ENCODE measurements around the gene AUP1. TPM values are rescaled to one million over a fixed set of nuclear protein-coding genes. Genes with fewer than 3 reads are reported as not detected.

The AUP1 gene
- total and polyA plus RNA-seq, 2 of the 8 experiments (the other 6 are each of a cell fraction or from before 2014, with no cell fraction given) = 83.4 to 121 TPM

DNA sequence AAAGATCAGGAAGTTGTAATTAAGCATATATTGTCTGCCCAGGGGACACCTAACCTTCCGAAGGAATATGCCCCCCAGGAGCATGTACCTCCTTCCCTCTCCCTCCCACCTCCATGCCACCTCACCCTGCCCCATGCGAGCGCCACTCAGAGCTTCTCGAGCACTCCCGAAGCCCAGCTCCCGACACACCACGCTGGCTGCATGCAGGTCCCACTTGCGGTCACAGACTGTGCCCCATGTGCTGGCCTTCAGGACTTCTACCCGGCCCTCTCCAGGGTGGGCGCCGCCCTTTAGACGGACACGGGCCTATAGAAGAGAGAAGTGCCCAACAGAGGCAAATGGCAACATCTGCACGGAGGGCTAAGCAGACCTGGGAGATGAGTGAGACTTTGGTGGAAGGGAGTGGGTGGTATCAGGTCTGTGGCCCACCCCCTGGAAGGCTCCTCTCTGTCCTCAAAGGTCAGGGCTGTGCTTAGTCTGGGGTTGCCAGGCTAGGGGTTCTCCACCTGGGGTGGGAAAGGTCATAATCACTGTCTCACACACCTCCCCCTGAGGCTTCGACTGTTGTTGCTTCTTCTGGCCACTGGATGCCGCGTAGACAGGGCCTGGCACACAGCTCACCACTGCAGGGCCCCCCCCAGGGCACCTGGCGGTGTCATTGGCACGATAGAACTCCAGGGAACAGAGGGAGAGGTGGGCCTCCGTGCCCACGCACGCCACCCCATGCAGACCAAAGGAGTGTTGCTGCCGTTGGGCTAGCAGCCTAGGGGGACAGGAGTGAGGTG lies 6.9 kb upstream of the AUP1 start:
- Histone ChIP-seq H3K14ac (ENCODE audit: insufficient read length) (no peak overlapping the region), H2BK5ac (ENCODE audit: low read depth, low read length) (no peak overlapping the region), H3K4me1 (replicated peaks in 1 of 4; ENCODE audit: control insufficient read depth in 3 of 4, insufficient read depth in 4 of 4, low read length in 3 of 4) (no peaks in the 10 kb centered on the region; a peak in 1 of 7 replicates), H3K23ac (ENCODE audit: insufficient read length) (no peak overlapping the region), H3K27ac (ENCODE audit: low read depth, low read length) (no peak overlapping the region), H3K56ac (replicated peaks; ENCODE audit: insufficient read length, low read depth, low read length) (no peak overlapping the region), H2BK120ac (replicated peaks; ENCODE audit: low read depth, low read length) (no peak overlapping the region), H3K79me1 (ENCODE audit: low read depth, low read length) (peaks cover 2% of the 10 kb centered on the region; the same call in 1 of the 2 replicates), H3K4me2 (ENCODE audit: insufficient read depth in 1 of 2, low read depth in 2 of 2, low read length in 2 of 2) (no peak overlapping the region), H2AK5ac (ENCODE audit: low read depth, low read length) (no peak overlapping the region), H3K9ac (replicated peaks in 1 of 4; ENCODE audit: extremely low read depth in 1 of 4, low read depth in 3 of 4, low read length in 3 of 4) (no peak overlapping the region), H2BK15ac (ENCODE audit: low read length) (no peak overlapping the region), H3K23me2 (ENCODE audit: low read depth, low read length) (no peaks in the 10 kb centered on the region; the same call in 1 of the 2 replicates), H3K27me3 (replicated peaks in 1 of 4; ENCODE audit: control insufficient read depth in 3 of 4, extremely low read depth in 1 of 4, insufficient read depth in 3 of 4, low read length in 3 of 4) (no peaks in the 10 kb centered on the region), H3K36me3 (ENCODE audit: control insufficient read depth in 2 of 4, insufficient read depth in 4 of 4, low read length in 3 of 4) (peaks cover 2 to 17% (median 10%) of the 10 kb centered on the region in 4 experiments; a peak in 7 of 8 replicates), H2AFZ (ENCODE audit: low read length) (no peak overlapping the region), H3K4me3 (ENCODE audit: extremely low read depth in 1 of 4, insufficient read depth in 2 of 4, low read depth in 3 of 4, low read length in 4 of 4) (no peak overlapping the region), H4K5ac (ENCODE audit: insufficient read length, low read depth, low read length) (no peak overlapping the region), H2BK12ac (ENCODE audit: low read depth, low read length) (no peak overlapping the region), H4K20me1 (replicated peaks in 1 of 2; ENCODE audit: control insufficient read depth in 1 of 2, insufficient read depth in 2 of 2, low read length in 2 of 2) (peaks cover 3 to 10% of the 10 kb centered on the region in 2 experiments), H4K8ac (ENCODE audit: extremely low read depth, insufficient read depth, low read length) (peak overlapping the region; percentile 9; the same call in 1 of the 2 replicates), H3K18ac (ENCODE audit: extremely low read depth, low read length) (no peak overlapping the region), H4K91ac (replicated peaks; ENCODE audit: insufficient read length, low read length) (no peak overlapping the region), H3K79me2 (ENCODE audit: control insufficient read depth in 1 of 2, insufficient read depth in 2 of 2, low read length in 2 of 2) (no peaks in the 10 kb centered on the region), H3K4ac (replicated peaks; ENCODE audit: insufficient read length, low read depth, low read length) (no peak overlapping the region), H3K9me3 (ENCODE audit: insufficient read depth in 2 of 2, low read depth in 1 of 2, low read length in 1 of 2) (no peaks in the 10 kb centered on the region), H2BK20ac (ENCODE audit: low read length) (no peak overlapping the region)
- FAIRE-seq (no peak), DNase-seq (ENCODE audit: low read depth in 1 of 2, low spot score in 2 of 2) (no peak)
- WGBS, 2 experiments (ENCODE audit: extremely low coverage in 1 of 2, insufficient coverage in 1 of 2, insufficient read length in 1 of 2, insufficient replicate concordance in 2 of 2, low coverage in 1 of 2, low lambda C conversion rate in 2 of 2, missing lambda C conversion rate in 1 of 2) = 92% methylated on average over 23 of the region's 23 CpGs; no CpG with 5 or more reads in 1 of the 2 experiments
- POLR2A ChIA-PET (ENCODE audit: partially characterized antibody) = interaction anchor here (1.1 to 2.3 kb wide), 4 partner anchors 10 to 38 kb away, joined by 3 to 6 read pairs (median 4); partner anchors contain the start of genes DQX1 and LBX2
- CTCF ChIA-PET (ENCODE audit: partially characterized antibody) = interaction anchor here (0.5 to 1.2 kb wide), 4 partner anchors 10 to 51 kb away, joined by 3 read pairs; no protein-coding TSS in a partner anchor
- no peak for TF ChIP-seq YY1 (IDR thresholded peaks at IDR 0.05; ENCODE audit: low read depth, low read length)
- no peak for TF ChIP-seq EZH2 (IDR thresholded peaks at IDR 0.05; ENCODE audit: low read depth, low read length, severe bottlenecking)
- TF ChIP-seq SP4 (IDR thresholded peaks at IDR 0.05; ENCODE audit: low read length) = no peak
- TF ChIP-seq TEAD4 (IDR thresholded peaks at IDR 0.05; ENCODE audit: low read depth, low read length) = no peak
- TF ChIP-seq JUND (IDR thresholded peaks at IDR 0.05; ENCODE audit: low read length) = no peak
- TF ChIP-seq SRF (IDR thresholded peaks at IDR 0.05; ENCODE audit: low read depth, low read length) = no peak
- TF ChIP-seq, protein P1, sequence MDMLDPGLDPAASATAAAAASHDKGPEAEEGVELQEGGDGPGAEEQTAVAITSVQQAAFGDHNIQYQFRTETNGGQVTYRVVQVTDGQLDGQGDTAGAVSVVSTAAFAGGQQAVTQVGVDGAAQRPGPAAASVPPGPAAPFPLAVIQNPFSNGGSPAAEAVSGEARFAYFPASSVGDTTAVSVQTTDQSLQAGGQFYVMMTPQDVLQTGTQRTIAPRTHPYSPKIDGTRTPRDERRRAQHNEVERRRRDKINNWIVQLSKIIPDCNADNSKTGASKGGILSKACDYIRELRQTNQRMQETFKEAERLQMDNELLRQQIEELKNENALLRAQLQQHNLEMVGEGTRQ (IDR thresholded peaks at IDR 0.05; ENCODE audit: low read length) = no peak
- TF ChIP-seq SIRT6 (IDR thresholded peaks at IDR 0.05; ENCODE audit: low read length) = no peak
- TF ChIP-seq TAF7 (optimal IDR thresholded peaks at IDR 0.05; ENCODE audit: borderline replicate concordance, low read depth, low read length) = no peak
- no peak for TF ChIP-seq TBP (IDR thresholded peaks at IDR 0.05; ENCODE audit: low read depth, low read length)
- TF ChIP-seq NANOG (IDR thresholded peaks at IDR 0.05; ENCODE audit: insufficient read depth, low read depth, low read length, poor library complexity, severe bottlenecking) = no peak
- no peak for TF ChIP-seq SP1 (IDR thresholded peaks at IDR 0.05; ENCODE audit: low read depth, low read length)
